HEK293T (cell line): ENCODE measurements around the gene CACNA1G.

Source experiments
- ARNT ChIP-seq: fragments of 450-650 bp; IDR thresholded peaks from 2 replicates; pipeline ENCODE4 v1.6.1; 2017; ENCODE audit warnings: mild to moderate bottlenecking
- BHLHE40 ChIP-seq: fragments of 450-650 bp; IDR thresholded peaks from 2 replicates; pipeline ENCODE4 v1.6.1; 2016; ENCODE audit warnings: mild to moderate bottlenecking, moderate library complexity, borderline replicate concordance
- ELF4 ChIP-seq: fragments of 450-650 bp; IDR thresholded peaks from 2 replicates; pipeline ENCODE4 v1.6.1; 2017; ENCODE audit warnings: antibody characterized with exemption
- FOXA1 ChIP-seq: fragments of 450-650 bp; IDR thresholded peaks from 2 replicates; pipeline ENCODE4 v1.6.1; 2016; ENCODE audit warnings: mild to moderate bottlenecking
- FOXK2 ChIP-seq: fragments of 450-650 bp; IDR thresholded peaks from 2 replicates; pipeline ENCODE4 v1.6.1; 2016; ENCODE audit warnings: mild to moderate bottlenecking
- FOXM1 ChIP-seq: fragments of 450-650 bp; IDR thresholded peaks from 2 replicates; pipeline ENCODE4 v1.6.1; 2017; ENCODE audit warnings: mild to moderate bottlenecking, borderline replicate concordance
- NFRKB ChIP-seq: fragments of 450-650 bp; IDR thresholded peaks from 2 replicates; pipeline ENCODE4 v1.6.1; 2016; ENCODE audit warnings: mild to moderate bottlenecking, moderate library complexity
- PKNOX1 ChIP-seq: fragments of 450-650 bp; IDR thresholded peaks from 2 replicates; pipeline ENCODE4 v1.6.1; 2016
- SP1 ChIP-seq: fragments of 450-650 bp; IDR thresholded peaks from 2 replicates; pipeline ENCODE4 v1.6.1; 2017
- SUZ12 ChIP-seq: fragments of 450-650 bp; IDR thresholded peaks from 2 replicates; pipeline ENCODE4 v1.6.1; 2016; ENCODE audit warnings: mild to moderate bottlenecking
- TARDBP ChIP-seq: fragments of 450-650 bp; IDR thresholded peaks from 2 replicates; pipeline ENCODE4 v1.6.1; 2016
- ZNF384 ChIP-seq: fragments of 450-650 bp; IDR thresholded peaks from 2 replicates; pipeline ENCODE4 v1.6.1; 2016

DNA sequence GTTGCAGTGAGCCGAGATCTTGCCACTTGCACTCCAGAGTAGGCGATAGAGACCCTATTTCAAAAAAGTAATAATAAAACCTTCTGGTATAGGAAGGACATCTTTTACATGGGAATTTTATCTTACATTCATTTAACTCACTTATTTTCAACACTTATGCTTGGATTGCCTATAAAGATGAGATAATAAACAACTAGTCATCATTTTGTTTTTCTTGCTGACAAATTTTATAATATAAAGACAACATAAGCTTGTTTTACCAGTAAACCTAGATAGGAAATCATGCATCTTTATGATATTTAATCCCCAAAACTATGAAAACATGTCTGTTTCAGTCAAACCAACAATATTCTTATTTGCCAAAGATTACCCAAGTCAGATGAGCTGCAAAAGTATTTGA, 91.1 kb downstream of the CACNA1G start:
- TF ChIP-seq SUZ12 (no peak), SP1 (no peak), FOXM1 (no peak), NFRKB (no peak), BHLHE40 (no peak), ELF4 (no peak), FOXK2 (no peak), ZNF384 (no peak), TARDBP (no peak), ARNT (no peak), PKNOX1 (no peak), FOXA1 (no peak)
